Fibroblast of villous mesenchyme (primary cell): ENCODE data around the gene MKNK2. TPM values are rescaled to one million over a fixed set of nuclear protein-coding genes. Genes with fewer than 3 reads are reported as not detected.

Experiments
- DNase-seq: peaks from one replicate; pipeline ENCODE4 v3.0.0-alpha.2; 2010; ENCODE audit warnings: low read depth
- H3K4me3 ChIP-seq: 2 replicates; pipeline ENCODE4 v1.5.1; 2011; ENCODE audit warnings: low read depth, mild to moderate bottlenecking, low read length
- CTCF ChIP-seq: IDR thresholded peaks from 2 replicates; pipeline ENCODE4 v1.5.1; 2012; ENCODE audit warnings: low read depth, mild to moderate bottlenecking, low read length; ENCODE audit not compliant: insufficient read depth
- total RNA-seq: library from RNA; depleted of rRNA; stranded (reverse); fragments of >200 nt; gene quantifications from 2 replicates; pipeline ENCODE4 v1.2.3, GENCODE V29; 2012

MKNK2 gene
- total RNA-seq, 1 donor: 59.2 TPM

GRCh38 chr19:2049741-2050348 lies 1.2 kb downstream of the MKNK2 start:
- DNase-seq: peak; percentile 67
- H3K4me3 ChIP-seq: peak overlapping the region; percentile 86
- TF ChIP-seq CTCF: no peak

DNA sequence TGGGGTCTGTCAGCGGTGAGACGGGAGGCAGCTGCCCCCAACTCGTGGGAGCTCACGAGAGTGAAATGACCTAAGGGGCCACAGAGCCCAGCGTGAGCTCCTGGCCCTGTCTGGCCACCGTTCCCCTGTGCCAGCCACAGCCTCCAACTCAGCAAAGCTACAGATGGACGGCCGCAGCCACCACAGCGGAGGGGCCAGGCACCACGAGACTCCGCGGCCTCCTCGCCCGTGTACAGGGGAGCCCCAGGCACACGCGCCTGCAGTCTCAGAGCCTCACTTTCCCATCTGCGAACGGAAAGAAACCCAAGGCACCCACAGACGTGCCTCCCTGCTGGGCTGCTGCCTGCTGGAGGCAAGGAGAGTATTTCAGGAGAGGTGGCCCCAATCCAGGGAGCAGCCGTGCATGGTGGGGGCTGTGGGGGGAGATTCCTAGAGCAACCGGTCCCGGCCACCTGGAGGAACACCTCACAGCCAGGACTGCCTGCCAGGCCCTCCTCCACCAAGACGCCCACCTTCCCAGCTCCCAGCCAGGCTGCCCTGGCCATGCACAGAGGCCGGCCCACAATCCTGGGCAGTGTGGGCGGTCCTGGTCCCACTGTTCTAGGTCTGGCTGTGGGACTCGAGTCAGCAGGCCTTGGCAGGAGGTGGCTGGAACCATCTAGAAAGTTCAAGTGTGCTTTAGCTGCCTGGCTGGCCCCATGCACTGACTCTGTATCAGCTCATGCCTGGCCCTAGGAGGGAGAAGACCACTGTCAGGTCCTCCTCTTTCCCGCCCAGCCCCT lies 1.9 kb downstream of the MKNK2 start:
- no peak for TF ChIP-seq CTCF
- peak overlapping the region; percentile 86 for H3K4me3 ChIP-seq
- DNase-seq: no peak

- TF ChIP-seq CTCF: no peak
- DNase-seq: no peak
- peak overlapping the region; percentile 86 for H3K4me3 ChIP-seq
These were observed 2.7 kb downstream of the MKNK2 start for GRCh38 chr19:2048104-2048958.

DNA sequence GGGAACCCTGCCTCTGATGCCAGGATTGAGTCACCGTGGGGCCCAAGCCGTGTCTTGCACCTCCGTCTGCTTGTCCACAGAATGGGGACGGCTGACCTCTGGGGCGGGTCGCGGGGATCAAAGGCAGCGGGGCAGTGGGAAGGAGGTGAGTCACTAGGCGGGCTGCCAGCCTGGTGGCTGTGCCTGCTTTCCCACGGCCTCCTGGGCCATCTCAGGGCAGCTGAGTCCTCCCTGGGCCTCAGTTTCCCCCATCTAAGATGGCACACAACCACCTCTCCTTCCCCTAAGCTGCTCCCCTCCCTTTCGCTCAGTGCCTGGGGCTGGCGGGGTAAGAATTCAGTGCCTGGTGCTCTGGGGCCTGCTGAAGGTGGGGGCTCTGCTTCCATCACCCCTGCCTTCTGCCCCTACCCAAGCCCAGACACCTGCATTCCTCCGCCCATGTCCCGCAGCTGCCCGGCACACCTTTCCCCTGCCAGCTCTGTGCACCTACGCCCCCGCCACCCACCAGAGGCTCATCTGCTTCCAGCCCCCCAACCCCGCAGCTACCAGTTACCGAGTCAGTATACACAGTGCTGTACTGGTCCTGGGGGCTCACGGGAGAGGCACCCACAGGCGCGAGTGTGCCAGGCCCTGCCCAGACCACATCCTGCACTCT lies 3.5 kb downstream of the MKNK2 start:
- DNase-seq: peak; percentile 67
- TF ChIP-seq CTCF: no peak

GRCh38 chr19:2047076-2047448 lies 4.0 kb downstream of the MKNK2 start:
- no peak for TF ChIP-seq CTCF

More for the DNA sequence above, 3.5 kb downstream of the MKNK2 start:
- peak overlapping the region; percentile 30 for H3K4me3 ChIP-seq

More at GRCh38 chr19:2047076-2047448, 4.0 kb downstream of the MKNK2 start:
- no peak overlapping the region for H3K4me3 ChIP-seq
- DNase-seq: no peak
